Naive thymus-derived CD4-positive, alpha-beta T cell (primary cell): ENCODE measurements around the gene TUBGCP6. TPM values are rescaled to one million over a fixed set of nuclear protein-coding genes. Genes with fewer than 3 reads are reported as not detected.
A peak's percentile ranks its signal among the peaks of the same experiment; 100 is the strongest.

Source experiments
- ATAC-seq: fragments of 150-1000 bp; cut with Tn5 transposase; 2 replicates; pipeline ENCODE4 v1.10.0; 2021; ENCODE audit warnings: mild to moderate bottlenecking, moderate library complexity
- CTCF ChIA-PET: fragments of 350-600 bp; sonication (Branson Sonifier 250); formaldehyde crosslinking; loops from one replicate; lab custom pipeline; 2021; ENCODE audit warnings: antibody characterized with exemption; lab: Charles Lee
- POLR2A ChIA-PET: fragments of 350-600 bp; sonication (Branson Sonifier 250); formaldehyde crosslinking; loops from one replicate; lab custom pipeline; 2021; ENCODE audit warnings: antibody characterized with exemption, inconsistent platforms; lab: Charles Lee
- DNase-seq, 9 donors: peaks; one replicate each; pipeline versions ENCODE4 v3.0.0 to v3.0.0-alpha.2; 2020 to 2022; ENCODE audit warnings: mixed read lengths in 1 of 9
- H3K27ac ChIP-seq: one replicate; pipeline ENCODE4 v1.7.0; 2013; ENCODE audit warnings: mild to moderate bottlenecking, low read depth, low read length, moderate library complexity
- H3K27me3 ChIP-seq, 2 donors: one replicate each; pipeline ENCODE4 v1.7.0; 2013; ENCODE audit warnings: low read length in 2 of 2, mild to moderate bottlenecking in 2 of 2, moderate library complexity in 2 of 2; ENCODE audit not compliant: control insufficient read depth in 2 of 2, insufficient read depth in 2 of 2
- H3K36me3 ChIP-seq, 3 experiments: 1 replicate in 2 of 3; 2 replicates in 1 of 3; pipeline ENCODE4 v1.7.0; 2013; ENCODE audit warnings: low read length in 3 of 3, mild to moderate bottlenecking in 3 of 3, moderate library complexity in 1 of 3; ENCODE audit not compliant: insufficient read depth in 3 of 3, control insufficient read depth in 2 of 3
- H3K4me1 ChIP-seq, 2 donors: one replicate each; pipeline ENCODE4 v1.7.0; 2013; ENCODE audit warnings: low read length in 2 of 2, mild to moderate bottlenecking in 2 of 2, moderate library complexity in 1 of 2; ENCODE audit not compliant: control insufficient read depth in 2 of 2, insufficient read depth in 2 of 2
- H3K4me3 ChIP-seq: 2 replicates; pipeline ENCODE4 v1.7.0; 2013; ENCODE audit warnings: mild to moderate bottlenecking, low read length
- H3K9me3 ChIP-seq, 3 experiments: 1 replicate in 2 of 3; 2 replicates in 1 of 3; pipeline ENCODE4 v1.7.0; 2013; ENCODE audit warnings: low read length in 3 of 3; ENCODE audit not compliant: control insufficient read depth in 2 of 3
- H3K27ac Mint-ChIP-seq, 9 donors: one replicate each; pipeline ENCODE4 v1.8.0; 2020 to 2022; ENCODE audit warnings: mixed read lengths in 9 of 9, mild to moderate bottlenecking in 8 of 9, moderate library complexity in 5 of 9, inconsistent platforms in 2 of 9
- H3K27me3 Mint-ChIP-seq, 5 donors: one replicate each; pipeline ENCODE4 v1.8.0; 2021 to 2022; ENCODE audit warnings: mixed read lengths in 5 of 5, mild to moderate bottlenecking in 1 of 5
- H3K36me3 Mint-ChIP-seq, 5 donors: one replicate each; pipeline ENCODE4 v1.8.0; 2020 to 2022; ENCODE audit warnings: mixed read lengths in 5 of 5, mild to moderate bottlenecking in 3 of 5, inconsistent platforms in 1 of 5
- H3K4me1 Mint-ChIP-seq, 7 donors: one replicate each; pipeline ENCODE4 v1.8.0; 2020 to 2022; ENCODE audit warnings: mixed read lengths in 7 of 7, mild to moderate bottlenecking in 3 of 7, inconsistent platforms in 1 of 7
- H3K4me3 Mint-ChIP-seq, 10 donors: one replicate each; pipeline ENCODE4 v1.8.0; 2020 to 2022; ENCODE audit warnings: mild to moderate bottlenecking in 10 of 10, mixed read lengths in 10 of 10, moderate library complexity in 6 of 10, inconsistent platforms in 2 of 10
- H3K9me3 Mint-ChIP-seq, 11 donors: one replicate each; pipeline ENCODE4 v1.8.0; 2020 to 2022; ENCODE audit warnings: mixed read lengths in 11 of 11, mild to moderate bottlenecking in 4 of 11, inconsistent platforms in 1 of 11, moderate library complexity in 1 of 11
- intact Hi-C, 2 donors: fragments of 100-400 bp; cut with micrococcal nuclease; formaldehyde crosslinking; loops; one replicate each; pipeline ENCODE4 v1.15.1; 2023
- polyA plus RNA-seq, 2 donors: library from polyadenylated mRNA; unstranded; fragments of 300-500 nt; fragmentation: Illumina TruSeq; gene quantifications; one replicate each; pipeline ENCODE4 v1.2.3, GENCODE V29; 2021
- total RNA-seq, 6 experiments: library from RNA in 5 of 6; stranded (reverse) in 5 of 6; gene quantifications; 1 replicate in 5 of 6; 2 replicates in 1 of 6; pipeline ENCODE4 v1.2.3 and lab custom pipeline; 2021 to 2026

The TUBGCP6 gene
- total and polyA plus RNA-seq, 7 experiments from 2014 or later, result 15.2 to 146 (median 123) TPM

DNA sequence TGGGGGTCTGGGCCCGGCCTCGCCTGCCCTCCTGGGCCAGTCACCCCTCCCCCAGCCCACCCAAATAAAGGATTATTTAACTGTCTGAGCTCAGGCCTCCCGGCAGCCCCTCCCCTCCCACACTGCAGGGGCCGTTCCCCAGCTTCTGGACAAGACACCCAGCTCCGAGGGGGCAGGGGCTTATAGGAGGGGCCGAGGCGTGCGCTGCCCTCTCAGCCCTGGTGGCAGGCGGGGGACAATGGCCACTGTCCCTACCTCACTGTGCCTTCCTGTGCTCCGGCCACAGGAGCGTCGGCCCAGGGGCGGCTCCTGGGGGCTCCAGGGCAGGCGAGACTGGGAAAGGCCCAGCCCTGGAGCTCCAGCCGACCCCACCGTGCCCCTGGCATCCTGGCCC lies 46.2 kb downstream of the TUBGCP6 start:
- Histone ChIP-seq H3K4me3 (no peak overlapping the region), H3K4me1 (peaks cover 4 to 18% of the 10 kb centered on the region in 2 donors), H3K9me3 (no peaks in the 10 kb centered on the region), H3K27ac (no peak overlapping the region), H3K27me3 (no peaks in the 10 kb centered on the region), H3K36me3 (peaks cover 0 to 47% (median 3%) of the 10 kb centered on the region in 3 experiments)
- Mint-ChIP-seq H3K36me3 (peaks cover 0 to 11% (median 0%) of the 10 kb centered on the region in 5 donors), H3K4me3 (no peak overlapping the region), H3K4me1 (peaks cover 8 to 19% (median 15%) of the 10 kb centered on the region in 7 donors), H3K27ac (peak overlapping the region in 1 of 9 donors; percentile 40), H3K27me3 (no peaks in the 10 kb centered on the region), H3K9me3 (no peaks in the 10 kb centered on the region)
- ChIA-PET CTCF (no interaction called here), POLR2A (no interaction called here)
- ATAC-seq, result no peak
- DNase-seq, result no peak
- intact Hi-C loops, result loop anchor here in 1 of 2 donors (10.0 kb wide), 1 partner anchor 234 kb away; the partner anchor contains the start of gene PIM3

DNA sequence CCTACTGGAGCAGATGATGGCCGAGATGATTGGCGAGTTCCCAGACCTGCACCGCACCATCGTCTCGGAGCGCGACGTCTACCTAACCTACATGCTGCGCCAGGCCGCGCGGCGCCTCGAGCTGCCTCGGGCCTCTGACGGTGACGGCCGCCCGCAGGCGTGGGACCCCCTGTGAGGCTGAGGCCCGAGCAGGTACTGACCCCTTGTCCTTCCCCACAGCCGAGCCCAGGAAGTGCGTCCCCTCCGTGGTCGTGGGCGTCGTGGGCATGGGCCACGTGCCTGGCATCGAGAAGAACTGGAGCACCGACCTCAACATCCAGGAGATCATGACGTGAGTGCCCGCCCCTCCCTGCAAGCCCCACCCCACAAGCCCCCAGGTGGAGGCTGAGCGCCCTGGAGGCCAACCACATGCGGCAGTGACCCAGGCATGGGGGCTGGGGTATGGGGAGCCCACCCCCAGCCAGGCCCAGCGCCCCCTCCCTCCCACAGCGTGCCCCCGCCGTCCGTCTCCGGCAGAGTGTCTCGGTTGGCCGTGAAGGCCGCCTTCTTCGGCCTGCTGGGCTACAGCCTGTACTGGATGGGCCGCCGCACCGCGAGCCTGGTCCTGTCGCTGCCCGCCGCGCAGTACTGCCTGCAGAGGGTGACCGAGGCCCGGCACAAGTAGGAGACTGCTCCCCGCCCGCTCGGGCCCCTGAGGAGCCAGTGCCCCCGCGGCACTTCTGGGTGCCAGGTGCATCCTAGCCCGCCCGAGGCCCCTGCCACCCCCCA lies 46.8 kb downstream of the TUBGCP6 start:
- H3K27me3 Mint-ChIP-seq, result no peaks in the 10 kb centered on the region
- POLR2A ChIA-PET, result no interaction called here
- no peak overlapping the region for H3K27ac Mint-ChIP-seq

DNA sequence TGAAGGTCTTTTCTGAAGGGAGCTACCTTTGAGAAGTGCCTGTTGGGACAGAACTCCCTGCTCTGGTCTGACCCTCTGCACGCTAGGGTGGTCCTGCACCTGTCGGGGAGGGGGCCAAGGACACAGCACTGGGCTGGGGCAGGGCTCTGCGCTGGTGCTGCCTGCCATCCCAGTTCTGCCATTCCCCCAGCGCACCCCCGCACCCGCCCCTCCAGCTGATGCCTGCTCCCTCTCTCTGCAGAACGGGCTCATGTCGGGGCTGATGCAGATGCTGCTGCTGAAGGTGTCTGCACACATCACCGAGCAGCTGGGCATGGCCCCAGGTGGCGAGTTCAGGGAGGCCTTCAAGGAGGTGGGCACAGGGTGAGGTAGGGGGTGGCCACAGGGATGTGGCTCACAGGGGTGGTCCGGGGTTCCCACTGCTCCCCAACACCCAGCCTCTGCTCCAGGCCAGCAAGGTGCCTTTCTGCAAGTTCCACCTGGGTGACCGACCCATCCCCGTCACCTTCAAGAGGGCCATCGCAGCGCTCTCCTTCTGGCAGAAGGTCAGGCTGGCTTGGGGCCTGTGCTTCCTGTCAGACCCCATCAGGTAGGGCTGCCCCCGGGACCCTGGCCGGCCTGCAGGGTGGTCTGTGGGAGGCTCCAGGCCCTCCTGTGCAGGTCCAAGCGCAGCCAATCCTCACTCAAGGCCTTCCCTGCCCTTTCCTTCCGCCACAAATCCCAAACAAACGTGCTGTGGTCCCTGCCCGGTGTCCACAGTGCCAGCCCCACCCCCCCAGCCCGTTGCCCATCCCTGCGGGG lies 47.6 kb downstream of the TUBGCP6 start:
- Mint-ChIP-seq H3K36me3 (peaks cover 0 to 6% (median 0%) of the 10 kb centered on the region in 5 donors), H3K4me1 (peaks cover 7 to 17% (median 13%) of the 10 kb centered on the region in 7 donors), H3K27me3 (no peaks in the 10 kb centered on the region), H3K4me3 (no peak overlapping the region), H3K27ac (no peak overlapping the region), H3K9me3 (no peaks in the 10 kb centered on the region)
- ChIA-PET POLR2A (interaction anchor here (0.8 kb wide), 1 partner anchor 17 kb away, joined by 3 read pairs; no protein-coding TSS in a partner anchor), CTCF (no interaction called here)
- intact Hi-C loops, result loop anchor here in 1 of 2 donors (10.0 kb wide), 1 partner anchor 232 kb away; the partner anchor contains the start of gene PIM3
- Histone ChIP-seq H3K36me3 (peaks cover 0 to 50% (median 3%) of the 10 kb centered on the region in 3 experiments), H3K4me3 (no peak overlapping the region), H3K4me1 (peaks cover 10 to 27% of the 10 kb centered on the region in 2 donors), H3K27me3 (no peaks in the 10 kb centered on the region), H3K27ac (no peak overlapping the region), H3K9me3 (no peaks in the 10 kb centered on the region)
- no peak for DNase-seq
- no peak for ATAC-seq

More for the DNA sequence above, 46.8 kb downstream of the TUBGCP6 start:
- H3K4me3 ChIP-seq, result no peak overlapping the region
- H3K27ac ChIP-seq, result no peak overlapping the region
- DNase-seq (no peak), ATAC-seq (no peak)
- peaks cover 4 to 24% of the 10 kb centered on the region in 2 donors for H3K4me1 ChIP-seq
- CTCF ChIA-PET, result no interaction called here
- peaks cover 0 to 50% (median 3%) of the 10 kb centered on the region in 3 experiments for H3K36me3 ChIP-seq
- no peaks in the 10 kb centered on the region for H3K9me3 ChIP-seq
- Mint-ChIP-seq H3K36me3 (peaks cover 0 to 6% (median 0%) of the 10 kb centered on the region in 5 donors), H3K4me3 (peak overlapping the region in 2 of 10 donors; percentile 28 to 47), H3K4me1 (peaks cover 9 to 15% (median 13%) of the 10 kb centered on the region in 7 donors), H3K9me3 (no peaks in the 10 kb centered on the region)
- H3K27me3 ChIP-seq, result no peaks in the 10 kb centered on the region
- intact Hi-C loops, result loop anchor here in 1 of 2 donors (10.0 kb wide), 1 partner anchor 233 kb away; the partner anchor contains the start of gene PIM3

DNA sequence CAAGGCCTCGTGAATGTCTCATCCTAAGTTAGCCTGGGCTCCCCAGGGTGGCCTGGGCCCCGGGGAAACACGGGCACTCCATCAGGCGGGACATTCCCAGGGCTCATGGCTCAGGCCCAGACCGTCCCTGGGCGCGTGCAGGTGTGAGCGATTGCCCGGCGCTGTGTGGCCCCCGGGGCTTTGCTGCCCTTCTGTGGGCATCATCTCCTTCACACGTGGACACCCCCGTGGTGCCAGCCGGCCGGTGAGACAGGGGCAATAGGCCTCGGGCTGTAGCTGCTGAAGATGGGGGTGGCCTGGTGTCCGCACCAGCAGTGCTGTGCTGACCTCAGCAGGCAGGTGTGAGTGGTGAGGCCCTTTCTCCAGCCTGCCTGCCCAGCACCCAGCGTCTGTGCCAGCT lies 48.6 kb downstream of the TUBGCP6 start:
- Histone ChIP-seq H3K27ac (no peak overlapping the region), H3K4me3 (no peak overlapping the region), H3K4me1 (peaks cover 14 to 29% of the 10 kb centered on the region in 2 donors), H3K27me3 (no peaks in the 10 kb centered on the region), H3K9me3 (no peaks in the 10 kb centered on the region), H3K36me3 (peaks cover 0 to 50% (median 3%) of the 10 kb centered on the region in 3 experiments)
- H3K36me3 Mint-ChIP-seq, result peaks cover 0 to 8% (median 0%) of the 10 kb centered on the region in 5 donors
- DNase-seq (no peak), ATAC-seq (no peak)
- POLR2A ChIA-PET, result interaction anchor here (0.8 kb wide), 1 partner anchor 18 kb away, joined by 3 read pairs; no protein-coding TSS in a partner anchor
- peak overlapping the region in 1 of 9 donors; percentile 12 for H3K27ac Mint-ChIP-seq
- no peak overlapping the region for H3K4me3 Mint-ChIP-seq
- peaks cover 13 to 22% (median 18%) of the 10 kb centered on the region in 7 donors for H3K4me1 Mint-ChIP-seq
- H3K9me3 Mint-ChIP-seq, result no peaks in the 10 kb centered on the region
- intact Hi-C loops, result loop anchor here in 1 of 2 donors (10.0 kb wide), 1 partner anchor 231 kb away; the partner anchor contains the start of gene PIM3
- no peaks in the 10 kb centered on the region for H3K27me3 Mint-ChIP-seq
- CTCF ChIA-PET, result no interaction called here

DNA sequence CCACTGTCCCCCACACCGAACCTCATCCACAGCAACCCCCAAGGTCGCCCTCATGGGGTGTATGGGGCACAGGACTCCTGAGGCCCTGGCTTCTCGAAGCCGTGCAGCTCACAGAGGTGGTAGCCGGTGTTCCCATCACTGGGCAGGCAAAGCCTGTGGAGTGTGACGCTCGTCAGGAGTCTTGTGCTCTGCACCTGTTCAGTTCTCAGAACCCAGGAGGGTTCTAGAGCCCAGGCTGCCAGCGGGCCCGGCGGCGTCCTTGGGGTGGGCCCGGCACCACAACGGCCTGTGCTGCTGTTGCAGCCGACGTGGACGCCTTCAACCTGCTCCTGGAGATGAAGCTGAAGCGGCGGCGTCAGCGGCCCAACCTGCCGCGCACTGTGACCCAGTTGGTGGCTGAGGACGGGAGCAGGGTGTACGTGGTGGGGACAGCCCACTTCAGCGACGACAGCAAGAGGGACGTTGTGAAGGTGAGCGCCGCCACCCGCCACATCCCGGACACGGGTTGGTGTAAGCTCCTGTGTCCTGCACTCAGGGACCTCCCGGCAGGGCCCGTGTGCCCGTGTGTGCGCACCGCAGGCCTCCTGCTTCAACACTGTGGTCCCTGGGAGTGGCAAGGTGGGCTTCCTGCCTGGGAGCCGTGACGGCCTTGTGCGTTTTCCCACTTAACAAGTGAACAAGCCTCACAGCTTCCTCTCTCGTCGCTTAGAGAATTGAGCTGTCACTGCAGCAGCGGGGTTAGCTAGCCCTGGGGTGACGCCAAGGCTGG lies 50.6 kb downstream of the TUBGCP6 start:
- H3K27ac Mint-ChIP-seq, result peak overlapping the region in 1 of 9 donors; percentile 58
- CTCF ChIA-PET, result interaction anchor here (1.2 kb wide), 1 partner anchor 427 kb away, joined by 3 read pairs; no protein-coding TSS in a partner anchor
- H3K4me1 Mint-ChIP-seq, result peaks cover 21 to 30% (median 24%) of the 10 kb centered on the region in 7 donors
- intact Hi-C loops, result loop anchor here in 1 of 2 donors (5.0 to 10.0 kb wide), 5 partner anchors 229 to 342 kb away; partner anchors contain the start of genes ALG12, CRELD2, PIM3 and SCO2
- POLR2A ChIA-PET, result interaction anchor here (1.0 to 1.1 kb wide), 2 partner anchors 165 to 345 kb away, joined by 3 to 4 read pairs; no protein-coding TSS in a partner anchor
- H3K36me3 ChIP-seq, result peaks cover 0 to 50% (median 3%) of the 10 kb centered on the region in 3 experiments
- peaks cover 25 to 32% of the 10 kb centered on the region in 2 donors for H3K4me1 ChIP-seq
- H3K27me3 Mint-ChIP-seq, result no peaks in the 10 kb centered on the region
- no peaks in the 10 kb centered on the region for H3K9me3 ChIP-seq
- peak overlapping the region; percentile 98 for H3K27ac ChIP-seq
- DNase-seq (no peak), ATAC-seq (no peak)
- no peak overlapping the region for H3K4me3 ChIP-seq
- peak overlapping the region in 2 of 10 donors; percentile 29 to 49 for H3K4me3 Mint-ChIP-seq
- H3K9me3 Mint-ChIP-seq, result no peaks in the 10 kb centered on the region
- H3K36me3 Mint-ChIP-seq, result peaks cover 0 to 10% (median 0%) of the 10 kb centered on the region in 5 donors
- H3K27me3 ChIP-seq, result no peaks in the 10 kb centered on the region
